Dermis blood vessel endothelial cell (primary cell): ENCODE results near the gene SFT2D1. TPM values are rescaled to one million over a fixed set of nuclear protein-coding genes. Genes with fewer than 3 reads are reported as not detected.
"Not testable (repeated sequence)": the region's sequence is repeated elsewhere in the genome, so short reads cannot be mapped to it uniquely, and the experiment has no call there.

Source experiments
- DNase-seq: peaks from one replicate; pipeline ENCODE4 v3.0.0; 2010
- total RNA-seq: library from RNA; depleted of rRNA; stranded (reverse); fragments of >200 nt; gene quantifications from 2 replicates; pipeline ENCODE4 v1.2.3, GENCODE V29; 2014

The SFT2D1 gene
- total RNA-seq, 1 donor from 2014 or later: 31.8 TPM

DNA sequence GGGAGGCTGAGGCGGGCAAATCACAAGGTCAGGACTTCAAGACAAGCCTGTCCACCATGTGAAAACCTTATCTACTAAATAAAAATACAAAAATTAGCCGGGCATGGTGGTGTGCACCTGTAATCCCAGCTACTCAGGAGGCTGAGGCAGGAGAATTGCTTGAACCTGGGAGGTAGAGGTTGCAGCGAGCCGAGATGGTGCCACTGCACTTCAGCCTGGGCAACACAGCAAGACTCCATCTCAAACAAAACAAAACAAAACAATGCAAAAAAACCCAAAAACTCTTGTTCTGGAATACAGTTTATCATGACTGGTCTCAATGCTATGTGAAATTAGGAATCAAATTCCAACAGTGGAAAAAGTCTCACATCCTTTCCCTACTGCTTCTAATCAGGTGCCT lies 20.1 kb upstream of the SFT2D1 start:
- not testable (repeated sequence) for DNase-seq

DNA sequence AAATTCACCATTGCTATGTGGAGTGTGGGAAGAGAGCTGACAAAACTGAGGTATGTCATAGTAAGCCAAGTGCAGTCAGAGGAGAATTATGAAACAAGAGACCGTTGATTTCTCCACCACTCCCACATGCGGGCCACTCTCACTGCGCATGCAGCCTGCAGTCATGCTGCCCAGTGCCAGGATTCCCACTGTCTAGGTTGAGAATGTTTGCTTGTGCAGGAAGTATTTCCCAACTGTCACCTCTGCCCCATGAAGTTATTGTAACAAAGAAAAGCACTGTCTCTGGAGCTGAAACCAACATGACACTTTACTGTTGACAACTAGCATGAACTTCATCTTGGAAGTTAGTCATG lies 18.7 kb upstream of the SFT2D1 start:
- no peak for DNase-seq

DNA sequence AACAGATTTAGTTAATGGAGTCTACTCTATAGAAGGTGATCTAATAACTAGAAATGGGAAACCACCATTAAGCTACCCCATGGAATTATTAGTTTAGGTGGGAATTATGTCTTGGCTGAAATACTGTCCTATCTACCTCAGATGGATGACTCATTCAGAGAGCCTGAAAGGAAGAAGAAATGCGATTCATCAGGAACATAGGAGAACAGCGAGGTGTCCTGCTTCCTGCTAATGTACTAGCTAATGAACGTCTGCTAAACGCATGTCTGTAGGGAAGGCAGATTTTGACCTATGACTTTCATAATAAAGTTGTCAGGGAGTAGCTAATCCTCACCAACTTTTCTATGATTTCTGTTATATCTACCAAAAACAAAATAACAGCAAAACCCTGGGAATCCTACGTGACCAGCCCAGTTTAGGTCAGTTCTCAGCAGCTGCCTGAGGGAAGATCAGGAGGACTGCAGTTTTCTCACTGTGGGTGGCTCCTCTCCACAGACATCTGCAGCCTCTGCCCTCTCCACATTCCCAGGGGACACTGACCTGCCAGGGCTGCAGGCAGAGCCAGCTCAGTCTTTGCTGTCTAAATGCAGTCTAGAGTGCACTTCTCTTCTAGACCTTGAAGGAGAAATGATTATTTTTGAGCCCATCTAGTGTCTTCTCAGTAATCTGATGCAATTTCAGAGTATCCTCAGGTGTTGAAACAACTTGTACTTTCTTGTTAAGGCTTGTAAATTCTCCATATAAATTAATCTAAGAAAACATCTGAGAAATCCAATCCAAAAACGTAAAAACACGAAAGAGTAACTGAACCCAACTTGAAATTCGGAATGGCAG lies 18.1 kb upstream of the SFT2D1 start:
- DNase-seq: no peak

DNA sequence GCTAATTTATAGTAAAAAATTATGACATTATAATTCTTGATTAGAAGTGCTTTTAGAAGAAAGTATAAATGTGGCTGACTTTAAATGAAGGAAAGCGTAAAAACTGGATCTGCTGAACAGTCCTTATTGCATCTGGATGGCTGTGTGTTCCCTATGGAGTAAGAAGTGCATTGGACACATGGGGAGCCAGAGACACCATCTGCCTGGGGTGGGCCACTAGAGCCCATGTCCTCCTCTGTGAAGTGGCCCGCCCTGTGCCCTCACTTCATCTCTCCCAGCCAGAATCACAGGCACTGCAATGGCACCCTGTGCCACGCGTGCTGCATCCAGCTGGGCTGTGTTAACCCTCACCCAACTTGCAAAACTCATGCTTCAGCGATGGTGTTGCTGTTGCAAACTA lies 13.2 kb upstream of the SFT2D1 start:
- no peak for DNase-seq

DNA sequence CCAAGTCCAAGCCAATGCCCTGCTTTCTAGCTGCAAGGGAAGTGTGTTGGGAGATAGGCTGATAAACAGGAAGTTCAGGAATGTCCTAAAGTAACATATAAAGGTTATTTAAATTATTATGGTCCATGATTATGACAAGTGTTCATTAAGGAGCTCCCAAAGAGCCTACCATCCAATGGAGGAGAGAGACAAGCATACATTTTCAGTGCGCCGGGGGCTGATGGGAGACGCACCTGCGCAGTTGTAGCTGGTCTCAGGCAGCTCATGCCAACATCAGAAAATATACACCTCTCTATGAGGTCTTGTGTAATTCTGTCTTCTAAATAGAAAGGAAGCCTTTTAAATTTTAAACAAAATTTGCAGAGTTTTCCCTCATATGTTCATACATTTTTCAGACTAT lies 12.6 kb upstream of the SFT2D1 start:
- DNase-seq: no peak

DNA sequence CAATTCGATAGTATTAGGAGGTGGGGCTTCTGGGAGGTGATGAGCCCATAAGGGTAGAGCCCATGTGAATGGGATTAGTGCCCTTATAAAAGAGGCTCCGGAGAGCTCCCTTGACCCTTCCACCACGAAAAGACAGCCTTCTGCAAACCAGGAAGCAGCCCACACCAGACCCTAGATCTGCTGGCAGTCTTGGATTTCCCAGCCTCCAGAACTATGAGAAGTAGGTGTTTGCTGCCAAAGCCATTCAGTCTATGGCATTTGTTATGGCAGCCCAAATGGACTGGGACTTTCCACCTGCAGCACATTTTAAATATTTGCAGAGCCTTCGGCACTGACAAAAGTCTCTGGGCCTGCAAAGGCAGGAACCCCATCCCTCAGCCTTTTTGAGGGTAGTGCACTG lies 11.8 kb upstream of the SFT2D1 start:
- no peak for DNase-seq

DNA sequence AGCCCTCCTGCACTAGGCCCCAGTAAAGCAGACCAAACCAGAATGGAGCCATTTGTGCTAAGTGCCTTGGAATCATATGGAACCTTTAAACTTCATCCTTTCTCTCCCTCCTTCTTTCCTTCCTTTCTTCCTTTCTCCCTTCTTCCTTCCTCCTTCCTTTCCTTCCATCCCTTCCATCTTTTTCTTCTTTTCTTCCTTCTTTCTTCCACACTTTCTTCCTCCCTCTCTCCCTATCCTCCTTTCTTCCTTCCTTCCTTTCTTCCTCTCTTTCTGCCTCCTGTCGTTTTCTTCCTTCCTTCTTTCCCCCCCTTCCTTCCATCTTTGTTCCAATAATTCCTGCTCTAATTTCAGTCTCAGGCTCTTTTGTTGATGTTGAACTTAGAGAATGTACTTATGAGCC lies 11.2 kb upstream of the SFT2D1 start:
- no peak for DNase-seq

DNA sequence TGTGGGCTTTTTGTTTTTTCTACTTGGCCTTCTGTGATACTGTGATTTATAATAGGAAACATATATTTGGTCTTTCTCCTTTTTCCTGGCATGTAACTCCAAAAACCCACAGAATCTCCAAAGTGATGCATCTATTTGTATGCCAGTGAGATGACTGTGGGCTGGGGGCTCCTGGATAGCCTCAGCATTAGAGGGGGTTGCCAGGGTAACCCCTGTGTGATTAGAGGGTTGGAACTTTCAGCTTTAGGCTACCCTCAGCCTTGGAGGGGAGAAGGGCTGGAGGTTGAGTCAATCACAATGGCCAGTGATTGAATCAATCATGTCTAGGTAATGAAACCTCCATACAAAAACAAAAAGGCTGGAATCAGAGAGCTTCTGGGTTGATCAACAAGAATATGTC lies 10.6 kb upstream of the SFT2D1 start:
- no peak for DNase-seq

DNA sequence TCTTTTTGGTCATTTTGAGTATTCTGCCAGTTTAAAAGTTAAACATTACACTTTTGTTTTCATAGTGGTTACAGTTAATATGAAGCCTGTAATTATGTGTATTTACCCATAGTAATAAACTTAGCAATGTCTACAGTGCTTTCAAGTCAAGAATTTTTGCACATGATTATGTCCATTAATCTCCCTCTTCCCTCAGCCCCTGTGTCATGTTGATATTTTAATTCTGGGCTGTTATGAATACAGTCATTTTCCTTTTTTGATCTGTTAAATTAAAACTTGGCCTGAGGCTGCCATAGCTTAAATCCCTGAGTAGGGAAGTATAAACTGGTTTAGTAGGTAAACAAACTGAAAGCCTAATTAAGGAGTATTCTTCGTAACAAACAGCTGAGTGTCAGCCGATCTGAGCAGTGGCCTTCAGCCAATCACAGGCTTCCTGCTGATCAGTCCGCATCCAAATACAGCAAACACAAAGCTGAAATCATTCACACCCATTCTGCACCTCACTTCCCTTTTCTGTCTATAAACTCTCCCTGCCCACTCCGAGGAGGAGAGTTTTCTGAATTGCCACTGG lies 9.5 kb upstream of the SFT2D1 start:
- DNase-seq: peak; percentile 41

DNA sequence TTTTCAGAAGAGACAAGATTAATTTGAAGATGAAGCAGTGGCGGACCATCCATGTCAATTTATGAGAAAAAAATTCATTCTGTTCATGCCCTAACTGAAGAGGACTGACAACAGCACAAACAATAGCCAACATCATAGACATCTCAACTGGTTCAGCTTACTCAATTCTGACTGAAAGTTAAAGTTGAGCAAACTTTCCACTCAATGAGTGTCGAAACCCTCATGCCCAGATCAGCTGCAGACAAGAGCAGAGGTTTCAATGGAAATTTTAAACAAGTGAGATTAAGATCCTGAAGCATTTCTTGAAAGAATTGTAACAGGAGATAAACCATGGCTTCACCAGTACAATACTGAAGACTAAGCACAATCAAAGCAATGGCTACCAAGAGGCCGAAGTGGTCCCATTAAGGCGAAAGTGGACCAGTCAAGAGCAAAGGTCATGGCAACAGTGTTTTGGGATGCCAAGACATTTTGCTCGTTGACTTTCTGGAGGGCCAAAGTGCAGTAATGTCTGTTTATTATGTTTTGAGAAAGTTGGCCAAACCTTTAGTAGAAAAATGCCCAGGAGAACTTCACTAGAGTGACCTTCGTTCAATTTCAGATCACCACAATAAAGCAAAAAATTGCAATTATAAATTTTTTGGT lies 6.1 kb upstream of the SFT2D1 start:
- no peak for DNase-seq

DNA sequence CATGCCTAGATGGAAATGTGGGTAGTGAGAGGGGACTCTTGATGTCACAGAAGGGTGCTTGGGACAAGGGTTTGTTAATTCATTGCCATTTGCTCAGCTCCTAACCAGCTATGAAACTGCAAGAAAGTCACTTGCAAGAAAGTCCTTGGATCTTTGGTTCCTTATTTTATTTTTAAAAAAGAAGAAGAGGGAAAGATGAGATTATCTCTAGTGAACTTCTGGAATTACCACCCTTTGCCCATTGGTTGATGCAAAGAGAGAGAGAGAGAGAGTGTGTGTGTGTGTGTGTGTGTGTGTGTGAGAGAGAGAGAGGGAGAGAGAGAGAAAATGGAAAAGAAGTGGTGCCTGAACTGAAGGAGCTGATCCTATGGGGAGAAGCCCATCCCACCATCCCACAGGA lies 4.6 kb upstream of the SFT2D1 start:
- no peak for DNase-seq

DNA sequence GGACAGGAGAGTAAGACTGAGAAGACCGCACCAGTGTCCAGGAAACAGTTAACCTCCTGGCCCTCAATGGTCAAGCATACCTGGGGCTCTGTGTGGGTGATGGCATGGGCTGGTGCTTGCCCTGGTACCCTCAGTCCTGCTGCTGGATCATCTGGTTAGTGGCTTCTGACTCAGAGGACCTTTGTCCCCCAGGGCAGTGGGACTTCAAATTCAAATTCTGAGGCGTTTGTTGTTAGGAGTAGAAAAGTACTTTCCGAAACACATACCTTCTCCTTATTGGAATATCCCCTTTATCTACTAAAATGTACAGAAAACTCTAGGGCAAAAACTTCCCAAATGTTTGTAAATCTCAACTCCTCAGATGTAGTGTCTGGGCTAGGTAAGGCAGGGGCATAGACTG lies 4.1 kb upstream of the SFT2D1 start:
- DNase-seq: no peak

DNA sequence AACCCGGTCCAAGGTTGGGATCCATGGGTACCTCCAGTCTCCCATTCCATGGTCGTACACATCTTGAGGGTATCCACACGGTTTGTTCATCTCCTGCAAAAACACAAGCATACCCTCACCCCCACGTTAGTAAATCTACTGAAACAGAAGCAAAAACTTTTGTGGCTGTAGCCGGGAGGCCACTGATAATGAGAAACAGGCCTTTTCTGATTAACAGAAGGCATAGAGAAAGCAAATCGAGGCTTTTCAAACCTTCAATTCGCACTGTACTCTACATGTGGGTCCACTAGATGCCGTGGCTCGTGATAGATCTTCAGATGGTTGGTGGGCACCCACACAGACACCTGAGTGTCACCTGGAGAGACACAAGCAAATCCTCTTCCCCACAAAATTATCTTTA lies 3.3 kb upstream of the SFT2D1 start:
- DNase-seq: not testable (repeated sequence)

DNA sequence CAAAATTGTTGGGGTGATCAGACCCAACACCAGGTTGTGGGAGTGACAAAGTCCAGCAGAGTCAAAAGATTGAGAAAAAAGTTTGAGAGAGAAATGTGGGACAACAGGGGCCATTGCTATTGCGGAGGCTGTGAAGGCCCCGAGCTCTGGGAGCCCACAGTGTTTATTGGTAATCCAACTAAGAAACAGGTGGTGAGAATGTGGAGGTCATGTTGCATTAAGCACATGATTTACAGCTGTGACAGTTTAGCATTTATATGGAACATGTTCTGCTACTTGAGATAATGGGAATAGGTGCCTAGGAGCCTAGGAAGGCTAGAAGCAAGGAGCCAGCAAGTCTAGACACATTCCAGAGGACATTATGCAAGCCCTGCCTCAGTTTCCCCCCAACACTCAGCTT lies 2.6 kb upstream of the SFT2D1 start:
- DNase-seq: not testable (repeated sequence)

DNA sequence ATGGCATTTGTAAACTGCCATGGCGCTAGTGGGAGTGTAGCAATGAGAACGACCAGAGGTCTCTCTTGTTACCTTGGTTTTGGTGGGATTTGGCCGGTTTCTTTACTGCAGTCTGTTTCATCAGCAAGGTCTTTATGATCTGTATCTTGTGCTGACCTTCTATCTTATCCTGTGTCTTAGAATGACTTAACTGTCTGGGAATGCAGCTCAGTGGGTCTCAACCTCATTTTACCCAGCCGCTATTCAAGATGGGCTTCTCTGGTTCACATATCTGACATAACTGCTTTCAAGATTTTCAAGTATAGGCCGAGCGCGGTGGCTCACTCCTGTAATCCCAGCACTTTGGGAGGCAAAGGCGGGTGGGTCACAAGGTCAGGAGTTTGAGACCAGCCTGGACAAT lies 1.9 kb upstream of the SFT2D1 start:
- DNase-seq: no peak

DNA sequence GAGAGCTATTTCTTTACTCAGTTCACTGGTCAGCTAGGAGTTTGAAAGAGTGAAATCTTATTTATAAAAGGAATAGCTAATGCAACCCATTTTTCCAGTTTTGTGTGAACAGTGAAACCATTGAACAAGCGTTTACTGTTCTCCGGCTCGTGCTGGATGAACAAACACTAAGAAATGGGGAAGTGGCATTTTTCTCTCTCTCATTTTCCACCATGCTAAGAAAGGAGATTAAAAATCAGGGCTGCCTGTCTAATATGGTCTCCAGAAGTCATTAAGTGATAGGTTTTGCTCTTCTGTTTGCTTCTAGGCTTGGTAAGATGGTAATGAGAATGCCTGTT lies 774 bp upstream of the SFT2D1 start:
- no peak for DNase-seq

DNA sequence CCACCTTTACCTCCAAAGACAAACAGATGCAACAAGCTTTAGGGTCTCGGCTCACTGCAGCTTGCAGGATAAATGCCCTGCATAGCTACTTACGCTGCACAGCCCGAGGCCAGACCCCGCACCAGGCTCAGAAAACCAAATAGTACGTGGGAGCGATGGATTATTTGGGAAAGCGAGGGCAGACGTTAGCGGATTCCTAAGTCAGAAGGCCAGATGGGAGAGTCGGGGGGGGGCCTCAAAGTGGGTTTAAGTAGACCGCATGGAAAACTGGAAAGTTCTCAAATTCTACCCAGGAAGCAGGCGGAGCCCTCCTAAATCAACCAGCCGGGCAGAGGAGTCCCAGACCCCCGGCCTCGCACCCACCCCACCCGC lies 382 bp downstream of the SFT2D1 start:
- peak; percentile 42 for DNase-seq

DNA sequence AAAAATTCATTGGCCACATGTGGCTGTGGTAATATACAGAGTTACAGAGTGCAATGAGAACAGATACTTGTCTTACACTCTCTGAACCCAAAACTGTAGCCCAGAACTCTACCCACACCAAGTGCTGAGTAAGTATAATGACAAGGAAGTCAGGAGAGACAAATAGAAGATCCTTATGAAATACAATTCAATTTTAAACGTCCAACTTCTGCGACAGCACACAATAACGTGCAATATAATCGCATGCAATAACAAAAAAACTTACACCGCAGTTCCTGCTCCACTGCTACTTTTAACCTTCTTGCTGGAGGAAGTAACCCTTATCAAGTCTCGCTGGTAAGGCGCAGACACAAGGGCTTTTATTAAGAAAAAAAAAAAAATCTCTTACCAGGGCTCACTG lies 881 bp downstream of the SFT2D1 start:
- DNase-seq: peak; percentile 34

DNA sequence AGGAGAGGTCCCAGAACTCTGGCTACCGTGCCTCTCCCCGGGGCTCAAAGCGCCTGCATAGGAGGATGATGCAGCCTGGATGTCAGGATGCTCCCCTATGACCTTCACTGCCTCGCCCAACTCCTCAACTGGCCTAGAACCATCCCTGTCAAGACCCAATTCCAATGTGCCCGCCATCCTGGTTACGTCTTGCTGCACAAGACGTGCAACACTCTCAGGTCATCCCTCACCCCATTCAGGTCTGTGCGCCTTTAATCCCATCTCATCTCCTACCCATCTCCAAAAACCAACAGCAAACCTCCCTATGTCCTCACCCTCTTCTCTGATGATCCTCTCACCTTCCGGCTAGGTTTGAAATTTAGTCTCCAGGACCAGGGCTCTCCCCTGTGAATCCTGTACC lies 3.5 kb downstream of the SFT2D1 start:
- no peak for DNase-seq

DNA sequence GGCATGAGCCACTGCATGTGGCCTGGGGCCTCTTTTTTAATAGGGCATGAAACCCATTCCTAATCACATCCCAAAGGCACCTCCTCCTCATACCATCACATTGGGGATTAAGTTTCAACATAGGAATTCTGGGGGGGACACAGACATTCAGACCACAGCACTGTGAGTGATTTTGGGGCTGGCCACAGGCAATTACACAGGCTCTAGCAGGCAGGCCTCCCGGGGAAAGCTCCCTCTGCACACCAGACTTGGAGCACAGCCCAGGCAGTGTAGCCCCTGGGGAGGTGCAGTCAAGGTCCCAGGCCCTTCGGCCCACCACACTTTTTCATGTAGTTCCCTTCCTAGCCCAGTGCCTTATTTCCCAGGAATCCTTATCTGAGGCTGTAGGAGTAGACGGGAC lies 5.5 kb downstream of the SFT2D1 start:
- no peak for DNase-seq

DNA sequence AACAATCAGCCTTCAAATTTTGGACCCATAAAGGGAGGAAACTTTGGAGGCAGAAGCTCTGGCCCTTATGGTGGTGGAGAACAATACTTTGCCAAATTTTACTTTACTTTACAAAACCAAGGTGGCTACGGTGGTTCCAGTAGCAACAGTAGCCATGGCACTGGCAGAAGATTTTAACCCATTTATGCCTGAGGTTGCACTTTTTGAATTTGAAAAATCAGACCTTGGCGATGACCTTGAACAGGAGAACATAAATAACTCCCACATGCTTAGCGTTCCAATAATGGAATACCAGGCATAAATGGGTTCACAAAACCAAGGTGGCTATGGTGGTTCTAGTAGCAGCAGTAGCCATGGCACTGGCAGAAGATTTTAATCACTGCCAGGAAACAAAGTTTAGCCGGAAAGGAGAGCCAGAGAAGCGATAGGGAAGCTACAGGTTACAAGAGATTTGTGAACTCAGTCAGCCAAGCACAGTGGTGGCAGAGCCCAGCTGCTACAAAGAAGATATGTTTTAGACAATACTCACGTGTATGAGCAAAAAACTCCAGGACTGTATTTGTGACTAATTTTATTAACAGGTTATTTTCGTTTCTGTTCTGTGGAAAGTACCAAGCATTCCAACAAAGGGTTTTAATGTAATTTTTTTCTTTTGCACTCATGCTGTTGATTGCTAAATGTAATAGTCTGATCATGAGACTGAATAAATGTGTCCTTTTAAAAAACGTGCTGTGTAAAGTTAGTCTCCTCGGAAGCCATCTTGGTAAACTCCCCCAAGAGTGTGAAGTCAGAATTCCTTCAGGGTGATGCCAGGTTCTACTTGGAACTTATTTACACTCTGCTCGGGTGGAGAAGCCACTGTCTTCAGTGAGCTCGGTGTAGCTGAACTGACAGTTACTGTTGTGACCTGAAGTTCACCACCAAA lies 6.7 kb downstream of the SFT2D1 start:
- no peak for DNase-seq

DNA sequence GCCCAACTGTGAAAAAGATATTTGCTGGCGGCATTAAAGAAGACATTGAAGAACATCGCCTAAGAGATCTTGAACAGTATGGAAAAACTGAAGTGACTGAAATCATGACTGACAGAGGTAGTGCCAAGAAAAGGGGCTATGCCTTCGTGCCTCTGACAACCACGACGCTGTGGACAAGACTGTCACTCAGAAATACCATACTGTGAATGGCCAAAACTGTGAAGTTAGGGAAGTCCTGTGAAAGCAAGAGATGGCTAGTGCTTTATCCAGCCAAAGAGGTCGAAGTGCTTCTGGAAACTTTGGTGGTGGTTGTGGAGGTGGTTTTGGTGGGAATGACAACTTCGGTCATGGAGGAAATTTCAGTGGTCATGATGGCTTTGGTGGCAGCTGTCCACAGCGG lies 7.5 kb downstream of the SFT2D1 start:
- no peak for DNase-seq
